Measurements from ENCODE around the gene CCDC6. TPM values are rescaled to one million over a fixed set of nuclear protein-coding genes. Genes with fewer than 3 reads are reported as not detected.

Gene CCDC6
- total and polyA plus RNA-seq, 11 donors: 3.7 to 47.1 (median 17.4) TPM

- Histone ChIP-seq H3K4me3 (no peak overlapping the region), H3K36me3 (peaks cover 0 to 76% (median 60%) of the 10 kb centered on the region in 9 donors), H3K27ac (no peak overlapping the region), H3K27me3 (no peaks in the 10 kb centered on the region), H3K9me3 (no peaks in the 10 kb centered on the region), H3K4me1 (peaks cover 0 to 10% (median 0%) of the 10 kb centered on the region in 12 donors)
- no peak for ATAC-seq
- no peak for TF ChIP-seq CTCF (IDR thresholded peaks at IDR 0.05)
- 92 to 98% (median 96%) methylated on average over 2 of the region's 2 CpGs for WGBS, 4 donors
- DNase-seq: no peak
- intact Hi-C loops (cut with DNase I): loop anchor here in 1 of 10 donors (10.0 kb wide), 1 partner anchor 566 kb away; no protein-coding TSS in a partner anchor
Observed at GRCh38 chr10:59801171-59801570, 105.2 kb downstream of the CCDC6 start.

GRCh38 chr10:59799421-59799820 is 106.9 kb downstream of the CCDC6 start:
- DNase-seq (no peak), ATAC-seq (no peak)
- intact Hi-C loops (cut with DNase I): no loop called here
- no peak overlapping the region for H3K4me3 ChIP-seq
- 76 to 91% (median 84%) methylated on average over 1 of the region's 1 CpG for WGBS, 4 donors
- peaks cover 0 to 10% (median 0%) of the 10 kb centered on the region in 12 donors for H3K4me1 ChIP-seq
- H3K27ac ChIP-seq: no peak overlapping the region
- TF ChIP-seq POLR2A (IDR thresholded peaks at IDR 0.05): no peak
- no peak for TF ChIP-seq CTCF (IDR thresholded peaks at IDR 0.05)
- H3K36me3 ChIP-seq: peaks cover 0 to 68% (median 49%) of the 10 kb centered on the region in 9 donors
- H3K27me3 ChIP-seq: no peaks in the 10 kb centered on the region
- H3K9me3 ChIP-seq: no peaks in the 10 kb centered on the region

GRCh38 chr10:59793919-59794318 is 112.4 kb downstream of the CCDC6 start:
- Histone ChIP-seq H3K36me3 (peaks cover 2 to 72% (median 54%) of the 10 kb centered on the region in 9 donors), H3K27me3 (no peaks in the 10 kb centered on the region), H3K27ac (no peak overlapping the region), H3K4me1 (peaks cover 0 to 18% (median 0%) of the 10 kb centered on the region in 12 donors), H3K9me3 (no peaks in the 10 kb centered on the region), H3K4me3 (no peak overlapping the region)
- WGBS, 4 donors: 37 to 55% (median 47%) methylated on average over 2 of the region's 2 CpGs
- DNase-seq: no peak
- no peak for TF ChIP-seq POLR2A (IDR thresholded peaks at IDR 0.05)
- TF ChIP-seq CTCF (IDR thresholded peaks at IDR 0.05): no peak
- ATAC-seq: no peak
- intact Hi-C loops (cut with DNase I): no loop called here

GRCh38 chr10:59792812-59793211 is 113.5 kb downstream of the CCDC6 start:
- ATAC-seq: no peak
- intact Hi-C loops (cut with DNase I): no loop called here

More at GRCh38 chr10:59792812-59793211, 113.5 kb downstream of the CCDC6 start:
- H3K4me1 ChIP-seq: peaks cover 0 to 25% (median 0%) of the 10 kb centered on the region in 12 donors
- H3K9me3 ChIP-seq: no peaks in the 10 kb centered on the region
- peaks cover 2 to 63% (median 48%) of the 10 kb centered on the region in 9 donors for H3K36me3 ChIP-seq
- no peaks in the 10 kb centered on the region for H3K27me3 ChIP-seq
- TF ChIP-seq POLR2A (IDR thresholded peaks at IDR 0.05) (no peak), CTCF (IDR thresholded peaks at IDR 0.05) (no peak)
- 90% methylated on average over 13 of the region's 13 CpGs for WGBS, 4 donors
- DNase-seq: no peak
- H3K4me3 ChIP-seq: no peak overlapping the region
- no peak overlapping the region for H3K27ac ChIP-seq
